GM18519 (cell line): Measurements from ENCODE around the gene GCLC.
"Not testable (repeated sequence)": the region's sequence is repeated elsewhere in the genome, so short reads cannot be mapped to it uniquely, and the experiment has no call there.

ENCODE experiments used
- ATAC-seq: cut with Tn5 transposase; IDR thresholded peaks from one replicate; pipeline ENCODE4 v1.9.1; 2021; ENCODE audit warnings: mild to moderate bottlenecking, moderate library complexity; ENCODE audit not compliant: unreplicated experiment, low FRiP score

Gene GCLC

GRCh38 chr6:53496797-53497375 is 48.0 kb downstream of the GCLC start:
- ATAC-seq, result no peak

GRCh38 chr6:53495506-53496499 is 49.1 kb downstream of the GCLC start:
- ATAC-seq, result no peak

DNA sequence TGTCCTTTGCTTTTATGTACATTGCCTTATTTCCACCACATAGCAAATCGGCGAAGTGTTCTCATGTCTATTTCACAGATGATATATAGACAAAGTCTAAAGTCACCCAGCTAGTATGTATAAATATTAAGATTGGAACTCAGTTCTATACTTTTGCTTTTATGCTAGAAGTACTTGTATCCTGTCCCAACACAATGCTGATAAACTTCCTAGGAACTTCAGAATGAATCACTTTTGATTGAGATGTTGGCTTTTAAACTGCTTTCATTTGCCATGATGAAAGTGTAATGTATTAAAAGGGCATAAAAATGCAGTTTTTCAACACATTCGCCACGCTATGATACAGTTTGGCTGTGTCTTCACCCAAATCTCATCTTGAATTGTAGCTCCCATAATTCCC is 50.8 kb downstream of the GCLC start:
- ATAC-seq, result no peak

DNA sequence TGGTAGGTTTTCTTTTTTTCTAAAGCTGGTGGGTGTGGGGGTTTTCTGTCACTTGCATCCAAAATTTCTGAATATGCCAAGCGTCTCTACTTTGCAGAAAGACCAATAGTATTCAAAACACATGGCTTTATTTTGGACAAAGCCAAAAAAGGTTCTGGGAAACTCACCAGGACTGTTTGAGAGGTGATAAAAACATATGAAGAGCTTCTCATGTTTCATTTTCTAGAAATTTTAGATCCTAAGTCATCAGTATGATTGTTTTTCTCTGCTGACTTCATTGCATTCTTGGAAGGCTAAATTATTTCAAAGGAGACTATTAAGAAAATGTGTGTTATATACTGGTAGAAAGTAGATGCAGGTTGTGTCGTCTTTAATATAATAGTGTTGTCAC is 51.3 kb downstream of the GCLC start:
- ATAC-seq, result no peak

DNA sequence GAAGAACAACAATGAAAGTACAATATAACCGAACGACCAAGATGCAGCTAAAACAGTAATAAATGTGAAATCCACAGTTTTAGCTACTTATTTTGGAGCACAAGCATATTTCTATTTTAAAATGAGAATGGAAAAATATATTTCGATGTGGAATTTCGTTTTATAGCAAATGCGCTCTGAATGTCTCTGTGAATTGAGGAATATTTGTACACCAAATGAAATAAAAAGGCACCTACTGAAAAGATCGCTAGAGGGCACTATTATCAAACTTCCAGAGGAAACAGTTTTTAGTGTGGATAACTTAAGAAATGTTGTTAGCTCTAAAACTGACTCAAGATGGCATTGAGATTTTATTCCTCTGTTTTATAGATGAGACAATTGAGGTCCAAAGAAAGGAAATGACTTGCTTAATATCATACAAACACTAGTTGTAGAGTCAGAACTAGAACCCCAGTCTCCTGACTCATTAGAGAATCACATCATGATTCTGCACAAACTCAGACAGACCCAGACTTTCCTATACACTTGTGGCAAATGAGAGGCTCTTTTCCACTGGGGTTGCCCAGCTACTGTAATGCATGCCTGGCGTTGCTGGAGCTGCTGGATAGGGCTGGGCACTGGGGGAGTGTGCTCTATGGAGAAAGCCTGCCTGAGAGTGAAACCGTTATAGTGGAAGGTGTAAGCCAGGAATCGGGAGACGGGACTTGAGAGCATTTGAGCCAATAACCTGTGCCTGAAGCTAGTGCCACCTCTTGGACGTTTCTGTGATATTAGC is 51.9 kb downstream of the GCLC start:
- ATAC-seq, result no peak

GRCh38 chr6:53487080-53487479 is 57.8 kb downstream of the GCLC start:
- no peak for ATAC-seq

- no peak for ATAC-seq
Measured at GRCh38 chr6:53486679-53487078, 58.2 kb downstream of the GCLC start.

- no peak for ATAC-seq
Measured at GRCh38 chr6:53484476-53485280, 60.2 kb downstream of the GCLC start.

GRCh38 chr6:53483423-53484353 is 61.2 kb downstream of the GCLC start:
- no peak for ATAC-seq

DNA sequence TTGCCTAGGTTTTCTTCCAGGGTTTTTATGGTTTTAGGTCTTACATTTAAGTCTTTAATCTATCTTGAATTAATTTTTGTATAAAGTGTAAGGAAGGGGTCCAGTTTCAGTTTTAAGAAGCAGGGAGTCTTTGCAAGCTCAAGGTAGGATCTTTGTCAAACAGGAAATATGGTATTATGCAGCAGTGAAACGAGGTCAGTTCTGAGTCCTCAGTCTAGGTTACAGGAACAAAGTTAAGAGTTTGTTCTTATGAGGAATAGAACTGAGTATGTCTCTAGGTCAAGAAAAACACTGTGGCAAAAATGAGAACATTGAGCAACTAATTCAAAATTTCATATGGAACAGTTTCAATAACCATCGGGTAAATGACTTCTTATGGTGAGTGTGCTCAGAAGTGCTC is 63.6 kb downstream of the GCLC start:
- no peak for ATAC-seq

GRCh38 chr6:53480774-53481173 is 64.1 kb downstream of the GCLC start:
- not testable (repeated sequence) for ATAC-seq

GRCh38 chr6:53479871-53480270 is 65.0 kb downstream of the GCLC start:
- ATAC-seq, result no peak

DNA sequence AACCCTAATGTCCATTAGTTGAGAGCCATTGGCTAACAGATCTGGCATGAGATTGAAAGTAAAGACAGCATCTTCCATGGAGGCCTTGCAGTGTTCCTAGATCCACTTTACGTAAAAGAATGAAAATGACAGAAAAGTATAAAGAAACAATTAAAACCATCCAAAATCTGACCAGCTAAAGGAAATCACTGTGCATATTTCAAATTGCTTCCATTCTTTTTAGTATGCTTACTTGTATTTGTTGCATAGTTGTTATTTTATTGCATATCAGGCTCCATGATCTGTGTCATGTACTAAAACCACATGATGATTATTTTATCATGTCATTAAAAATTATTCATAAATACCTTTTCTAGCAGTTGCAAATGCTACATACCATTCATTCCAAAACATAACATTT is 67.9 kb downstream of the GCLC start:
- no peak for ATAC-seq

DNA sequence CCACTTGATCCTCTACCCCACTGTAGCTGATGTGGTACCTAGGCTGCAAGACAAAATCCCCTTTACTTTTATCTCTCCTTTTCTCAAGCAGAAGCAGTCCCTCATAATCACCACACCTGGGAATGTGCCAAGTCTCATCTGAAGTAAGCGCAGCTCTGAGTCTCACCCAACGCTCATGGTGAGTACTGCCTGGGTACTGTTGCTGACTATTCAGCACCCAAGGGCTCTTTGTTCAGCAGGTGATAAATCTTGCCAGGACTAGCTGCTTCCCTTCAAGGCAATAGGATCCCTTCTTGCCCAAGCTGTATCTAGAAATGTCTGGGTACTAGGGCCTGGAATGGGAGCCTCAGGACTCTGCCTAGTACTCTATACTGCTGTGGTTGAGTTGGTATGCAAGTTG is 70.9 kb downstream of the GCLC start:
- ATAC-seq, result no peak

DNA sequence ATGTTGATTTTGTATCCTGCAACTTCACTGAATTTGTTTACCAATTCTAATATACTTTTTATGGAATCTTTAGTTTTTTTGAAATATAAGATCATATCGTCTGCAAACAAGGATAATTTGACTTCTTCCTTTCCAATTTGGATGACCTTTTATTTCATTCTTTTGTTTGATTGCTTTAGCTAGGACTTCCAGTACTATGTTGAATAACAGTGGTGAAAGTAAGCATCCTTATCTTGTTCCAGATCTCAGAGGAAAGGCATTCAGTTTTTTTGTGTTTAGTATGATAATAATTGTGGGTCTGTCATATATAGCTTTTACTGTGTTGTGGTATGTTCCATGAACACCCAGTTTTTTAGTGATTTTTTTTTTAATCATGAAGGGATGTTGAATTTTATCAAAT is 75.7 kb downstream of the GCLC start:
- no peak for ATAC-seq

GRCh38 chr6:53466257-53466656 is 78.6 kb downstream of the GCLC start:
- no peak for ATAC-seq

GRCh38 chr6:53465732-53466131 is 79.2 kb downstream of the GCLC start:
- no peak for ATAC-seq

- no peak for ATAC-seq
Measured at GRCh38 chr6:53464927-53465460, 79.9 kb downstream of the GCLC start.

DNA sequence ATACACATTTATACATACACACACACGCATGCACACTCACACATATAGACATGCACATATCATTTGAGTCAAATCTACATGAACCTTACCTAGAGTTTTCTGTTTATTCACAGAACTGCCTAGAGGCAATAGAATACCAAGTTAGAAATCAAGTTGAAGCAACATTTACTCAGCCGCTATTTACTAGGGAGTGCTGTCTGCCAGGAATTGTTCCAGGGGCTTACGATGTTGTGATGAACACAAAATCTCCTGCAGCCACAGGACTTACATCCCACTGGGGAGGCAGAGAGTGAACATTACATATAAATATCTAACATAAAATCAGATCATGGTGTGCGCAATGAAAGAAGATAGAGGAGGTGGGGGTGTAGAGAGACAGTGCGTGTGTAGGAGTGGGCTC is 80.4 kb downstream of the GCLC start:
- ATAC-seq, result no peak
